Suppressor macrophage treated with lipopolysaccharide for 1 hour (primary cell): Measurements from ENCODE around the gene EFHC2.
A peak's percentile ranks its signal among the peaks of the same experiment; 100 is the strongest.
"Not testable (repeated sequence)": the region's sequence is repeated elsewhere in the genome, so short reads cannot be mapped to it uniquely, and the experiment has no call there.

Source experiments
- DNase-seq, 3 donors: peaks; one replicate each; pipeline ENCODE4 v3.0.0-alpha.2; 2020 to 2022

Gene EFHC2

GRCh38 chrX:44291468-44292092, 51.9 kb downstream of the EFHC2 start:
- no peak for DNase-seq

DNA sequence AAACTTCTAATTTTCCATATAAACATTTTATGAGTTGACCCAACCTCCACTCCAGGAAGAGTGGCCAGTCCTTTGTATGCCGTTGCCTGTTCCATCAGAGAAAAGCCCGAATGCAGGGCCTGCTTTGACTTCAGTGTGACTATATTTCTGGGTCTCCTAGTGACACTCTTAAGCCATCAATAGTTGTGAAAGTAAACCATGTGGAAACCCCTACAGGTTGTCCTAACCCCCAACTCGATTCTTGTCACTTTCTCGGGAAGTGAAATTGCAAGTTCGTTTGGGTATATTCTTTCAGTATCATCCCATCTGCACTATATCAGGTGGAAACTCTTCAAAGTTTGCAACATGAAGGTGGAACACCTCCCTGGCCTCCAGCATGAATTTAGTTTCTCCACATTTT, 52.8 kb downstream of the EFHC2 start:
- no peak for DNase-seq

GRCh38 chrX:44282753-44283152, 60.7 kb downstream of the EFHC2 start:
- DNase-seq, result no peak

GRCh38 chrX:44280116-44280515, 63.4 kb downstream of the EFHC2 start:
- DNase-seq, result peak in 2 of 3 donors; percentile 30 to 53

GRCh38 chrX:44274096-44274495, 69.4 kb downstream of the EFHC2 start:
- no peak for DNase-seq

DNA sequence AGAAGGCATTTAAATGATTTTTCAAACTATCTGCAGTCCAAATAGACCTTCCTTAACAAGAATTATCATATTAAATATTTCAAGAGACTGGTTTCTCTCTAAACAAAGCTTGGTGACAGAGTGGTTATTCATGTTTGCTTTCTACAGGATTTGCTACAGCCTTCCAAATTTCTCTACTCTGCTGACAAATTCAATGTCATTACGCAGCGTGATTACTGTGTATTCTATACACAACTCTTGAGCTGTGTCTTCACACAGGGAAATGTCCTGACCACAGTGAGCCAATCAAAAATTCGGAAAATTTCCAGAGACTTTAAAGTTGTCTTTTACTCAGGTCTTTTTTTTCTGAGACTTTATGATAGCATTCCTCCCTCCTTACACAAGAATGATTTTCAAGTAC, 75.6 kb downstream of the EFHC2 start:
- DNase-seq, result no peak

GRCh38 chrX:44267116-44267515, 76.4 kb downstream of the EFHC2 start:
- DNase-seq, result no peak

DNA sequence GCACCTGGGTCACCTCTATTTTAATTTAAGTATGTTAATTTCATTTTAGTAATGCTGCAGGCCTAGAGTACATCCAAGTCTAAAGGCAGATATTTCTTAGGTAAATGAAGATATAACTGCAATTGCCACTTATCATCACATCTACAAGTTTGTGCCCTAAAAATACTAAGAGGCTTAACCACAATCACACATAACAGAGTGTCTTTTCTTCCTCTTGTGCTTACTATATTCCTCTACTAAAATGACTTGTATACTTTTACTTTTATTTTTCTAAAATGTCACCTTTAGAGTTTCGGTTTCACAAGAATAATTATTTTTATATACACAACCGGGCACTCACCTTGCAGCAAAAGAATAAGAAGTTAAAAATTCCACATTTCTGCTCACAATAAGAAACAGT, 77.9 kb downstream of the EFHC2 start:
- no peak for DNase-seq

- no peak for DNase-seq
These were observed 78.5 kb downstream of the EFHC2 start for GRCh38 chrX:44264936-44265335.

- DNase-seq, result no peak
These were observed 82.2 kb downstream of the EFHC2 start for GRCh38 chrX:44261286-44261685.

- no peak for DNase-seq
These were observed 82.9 kb downstream of the EFHC2 start for GRCh38 chrX:44260609-44261008.

DNA sequence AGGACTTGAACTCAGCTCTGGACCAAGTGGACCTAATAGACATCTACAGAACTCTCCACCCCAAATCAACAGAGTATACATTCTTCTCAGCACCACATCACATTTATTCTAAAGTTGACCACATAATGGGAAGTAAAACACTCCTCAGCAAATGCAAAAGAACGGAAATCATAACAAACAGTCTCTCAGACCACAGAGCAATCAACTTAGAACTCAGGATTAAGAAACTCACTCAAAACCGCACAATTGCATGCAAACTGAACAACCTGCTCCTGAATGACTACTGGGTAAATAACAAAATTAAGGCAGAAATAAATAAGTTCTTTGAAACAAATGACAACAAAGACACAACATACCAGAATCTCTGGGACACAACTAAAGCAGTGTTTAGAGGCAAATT, 87.7 kb downstream of the EFHC2 start:
- peak in 1 of 3 donors; percentile 9 for DNase-seq

DNA sequence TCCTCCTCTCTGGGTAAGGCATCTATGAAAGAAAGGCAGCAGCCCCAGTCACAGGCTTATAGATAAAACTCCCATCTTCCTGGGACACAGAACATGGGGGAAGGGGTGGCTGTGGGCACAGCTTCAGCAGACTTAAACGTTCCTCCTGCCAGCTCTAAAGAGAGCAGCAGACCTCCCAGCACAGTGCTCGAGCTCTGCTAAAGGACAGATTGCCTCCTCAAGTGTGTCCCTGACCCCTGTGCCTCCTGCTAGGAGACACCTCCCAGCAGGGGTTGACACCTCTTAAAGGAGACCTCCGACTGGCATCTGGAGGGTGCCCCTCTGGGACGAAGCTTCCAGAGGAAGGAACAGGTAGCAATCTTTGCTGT, 89.9 kb downstream of the EFHC2 start:
- DNase-seq, result no peak

DNA sequence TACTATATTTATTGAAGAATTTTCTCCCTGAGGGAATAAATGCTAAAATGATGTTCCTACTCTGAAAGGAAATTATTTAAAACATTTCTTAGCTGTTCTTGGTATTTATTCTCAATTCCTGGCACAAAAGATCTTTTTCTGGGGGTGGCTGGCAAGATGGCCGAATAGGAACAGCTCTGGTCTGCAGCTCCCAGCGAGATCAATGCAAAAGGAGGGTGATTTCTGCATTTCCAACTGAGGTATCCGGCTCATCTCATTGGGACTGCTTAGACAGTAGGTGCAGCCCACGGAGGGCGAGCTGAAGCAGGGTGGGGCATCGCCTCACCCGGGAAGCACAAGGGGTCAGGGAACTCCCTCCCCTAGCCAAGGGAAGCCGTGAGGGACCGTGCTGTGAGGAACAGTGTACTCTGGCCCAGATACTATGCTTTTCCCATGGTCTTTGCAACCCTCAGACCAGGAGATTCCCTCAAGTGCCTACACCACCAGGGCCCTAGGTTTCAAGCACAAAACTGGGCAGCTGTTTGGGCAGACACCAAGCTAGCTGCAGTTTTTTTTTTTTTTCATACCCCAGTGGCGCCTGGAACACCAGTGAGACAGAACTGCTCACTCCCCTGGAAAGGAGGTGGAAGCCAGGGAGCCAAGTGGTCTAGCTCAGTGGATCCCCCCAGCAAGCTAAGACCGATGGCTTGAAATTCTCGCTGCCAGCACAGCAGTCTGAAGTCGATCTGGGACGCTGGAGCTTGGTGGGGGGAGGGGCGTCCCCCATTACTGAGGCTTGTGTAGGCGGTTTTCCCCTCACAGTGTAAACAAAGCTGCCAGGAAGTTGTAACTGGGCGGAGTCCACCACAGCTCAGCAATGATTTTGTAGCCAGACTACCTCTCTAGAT, 90.5 kb downstream of the EFHC2 start:
- DNase-seq, result not testable (repeated sequence)

GRCh38 chrX:44247468-44247867, 96.0 kb downstream of the EFHC2 start:
- DNase-seq, result no peak

GRCh38 chrX:44246826-44247225, 96.6 kb downstream of the EFHC2 start:
- no peak for DNase-seq

- DNase-seq, result no peak
These were observed 97.7 kb downstream of the EFHC2 start for GRCh38 chrX:44245733-44246132.

- DNase-seq, result peak; percentile 44 to 57 (median 44)
These were observed 99.5 kb downstream of the EFHC2 start for GRCh38 chrX:44244008-44244407.

DNA sequence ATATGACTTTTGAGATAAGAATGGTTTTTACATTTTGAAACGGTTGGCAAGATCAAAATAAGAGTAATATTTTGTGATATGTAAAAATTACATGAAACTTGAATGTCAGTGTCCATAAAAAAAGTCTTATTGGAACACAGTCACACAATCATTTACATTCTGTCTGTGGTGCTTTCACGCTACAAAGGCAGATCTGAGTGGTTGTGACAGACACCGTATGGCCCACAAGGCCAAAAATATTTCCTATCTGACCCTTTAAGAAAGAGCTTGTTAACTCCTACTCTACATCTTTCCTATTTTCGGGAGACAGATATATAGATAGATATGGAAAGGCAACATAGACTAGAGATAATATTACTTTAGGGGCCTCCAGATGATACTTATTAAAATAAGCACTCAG, 101.9 kb downstream of the EFHC2 start:
- DNase-seq, result no peak

DNA sequence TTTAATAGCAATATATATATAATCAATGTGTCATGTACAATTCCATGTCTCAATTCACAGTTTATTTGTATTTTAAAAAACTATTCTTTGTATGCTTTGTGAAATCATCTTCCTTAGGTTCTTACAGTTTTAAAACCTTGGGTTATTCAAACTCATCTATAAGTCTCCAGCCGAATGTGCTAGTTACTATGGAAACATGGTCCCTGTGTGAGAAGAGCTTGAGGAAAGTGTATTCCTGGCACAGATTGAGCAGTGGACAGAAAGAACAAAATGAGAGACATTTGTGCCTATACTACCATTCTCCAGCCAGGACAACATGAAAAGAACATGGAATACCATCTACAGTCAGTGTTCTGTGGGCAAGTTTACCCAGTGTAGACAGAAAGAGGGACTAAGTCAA, 103.4 kb downstream of the EFHC2 start:
- DNase-seq, result no peak

DNA sequence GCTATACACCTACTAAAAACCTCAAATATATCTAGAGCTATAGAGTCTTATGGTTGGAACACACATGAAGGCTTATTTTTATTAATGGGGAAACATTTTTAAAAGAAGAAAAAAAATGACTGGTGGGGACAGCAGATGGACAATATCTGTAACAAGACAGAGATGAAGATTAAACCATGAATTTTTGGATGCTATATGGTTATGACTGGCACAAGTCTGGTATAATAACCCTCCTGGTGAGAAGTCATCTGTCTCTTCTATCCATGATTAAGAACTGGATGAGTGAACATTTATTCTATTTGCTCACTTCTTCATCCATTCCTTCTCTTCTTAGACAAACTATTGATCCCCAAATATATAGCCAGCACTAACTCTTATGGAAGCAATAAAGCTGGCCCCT, 104.4 kb downstream of the EFHC2 start:
- DNase-seq, result no peak

DNA sequence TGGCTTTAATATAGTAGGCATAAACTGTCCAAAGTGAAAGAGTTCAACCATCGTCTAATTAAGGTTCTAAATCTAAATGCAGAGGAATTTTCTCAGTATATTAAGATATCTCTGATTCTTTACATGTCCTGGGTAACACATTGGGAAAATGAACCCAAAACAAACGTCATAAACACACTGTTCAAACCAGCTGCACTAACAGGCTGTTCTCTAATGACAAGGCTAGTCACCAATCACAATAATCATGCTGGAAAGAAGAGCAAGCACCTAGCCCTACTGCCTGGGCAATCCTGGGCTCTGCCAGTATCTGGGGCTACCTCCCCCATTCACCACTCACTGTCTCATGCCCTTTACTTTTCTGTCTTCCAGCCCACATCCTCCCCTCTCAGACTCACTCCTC, 107.9 kb downstream of the EFHC2 start:
- DNase-seq, result no peak

DNA sequence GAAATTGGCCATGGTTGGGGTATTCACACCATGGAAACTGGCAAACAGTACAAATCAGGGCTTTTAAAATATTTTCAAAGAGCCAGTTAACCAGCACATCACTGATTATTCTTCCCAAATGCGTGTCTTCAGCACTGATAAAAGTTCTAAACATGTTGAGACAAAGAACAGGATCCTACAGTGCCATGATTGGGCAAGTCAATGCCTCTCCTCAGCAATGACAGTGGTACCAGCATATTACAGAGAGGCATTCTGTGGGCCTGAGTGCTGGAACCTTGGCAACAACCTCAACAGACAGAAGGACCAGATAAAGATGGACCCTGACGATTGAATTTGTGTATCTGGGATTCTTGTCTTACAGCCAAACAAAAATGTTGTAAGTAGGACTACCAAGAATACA, 108.9 kb downstream of the EFHC2 start:
- no peak for DNase-seq

GRCh38 chrX:44234116-44234515, 109.4 kb downstream of the EFHC2 start:
- DNase-seq, result no peak

GRCh38 chrX:44232081-44232480, 111.4 kb downstream of the EFHC2 start:
- DNase-seq, result no peak
